Endothelial cell of umbilical vein (primary cell): ENCODE measurements around the gene MPST. TPM values are rescaled to one million over a fixed set of nuclear protein-coding genes. Genes with fewer than 3 reads are reported as not detected.

Experiments used
- BruUV-seq: library from RNA; stranded (reverse); fragments of 400-500 nt; replicated peaks from 2 replicates; lab custom pipeline; 2021; lab: Mats Ljungman, UMichigan
- CTCF ChIA-PET: fragments of 300-600, 350-600 bp; sonication (Branson Sonifier 250); formaldehyde crosslinking; loops from one replicate; lab custom pipeline; 2021; ENCODE audit warnings: antibody characterized with exemption, inconsistent platforms; lab: Charles Lee
- POLR2A ChIA-PET: fragments of 300-600, 350-600 bp; sonication (Branson Sonifier 250); formaldehyde crosslinking; loops from one replicate; lab custom pipeline; 2021; ENCODE audit warnings: antibody characterized with exemption, inconsistent platforms; lab: Charles Lee
- DNase-seq: peaks from one replicate; pipeline ENCODE4 v3.0.0-alpha.2; 2011; ENCODE audit warnings: low read depth, low spot score
- FAIRE-seq: peaks from 2 replicates; lab custom pipeline; 2011; peaks lifted over from hg19 to GRCh38; lab: Jason Lieb, UNC
- H2AFZ ChIP-seq: 2 replicates; pipeline ENCODE4 v1.6.0; 2012; ENCODE audit warnings: low read depth, low read length, control low read depth, inconsistent platforms
- H3K27ac ChIP-seq: 2 replicates; pipeline ENCODE4 v1.5.1; 2011; ENCODE audit warnings: low read depth, mild to moderate bottlenecking, control low read depth, low read length, moderate library complexity; ENCODE audit not compliant: insufficient read depth
- H3K27me3 ChIP-seq, 2 experiments: 2 replicates each; pipeline versions ENCODE4 v1.6.0 to v1.6.1; 2011; ENCODE audit warnings: low read length in 2 of 2, mixed read lengths in 1 of 2; ENCODE audit not compliant: control insufficient read depth in 2 of 2, insufficient read depth in 2 of 2
- H3K36me3 ChIP-seq, 2 experiments: 2 replicates in 1 of 2; 3 replicates in 1 of 2; pipeline ENCODE4 v1.5.1; 2011; ENCODE audit warnings: low read length in 2 of 2, mild to moderate bottlenecking in 1 of 2, moderate library complexity in 1 of 2; ENCODE audit not compliant: control insufficient read depth in 2 of 2, insufficient read depth in 2 of 2; ENCODE audit errors: extremely low read depth in 1 of 2
- H3K4me1 ChIP-seq: 3 replicates; pipeline ENCODE4 v1.5.1; 2011; ENCODE audit warnings: mild to moderate bottlenecking, low read length; ENCODE audit not compliant: control insufficient read depth, insufficient read depth; ENCODE audit errors: extremely low read depth
- H3K4me2 ChIP-seq: 2 replicates; pipeline ENCODE4 v1.6.1; 2011; ENCODE audit warnings: low read length, control low read depth, mixed read lengths; ENCODE audit not compliant: insufficient read depth
- H3K4me3 ChIP-seq, 3 experiments: fragments of 200-600 bp in 1 of 3; sonication (generic), shearing (Covaris generic) in 1 of 3; replicated peaks in 1 of 3; 2 replicates each; pipeline ENCODE4 v1.5.1; 2011 to 2016; ENCODE audit warnings: control low read depth in 3 of 3, low read length in 3 of 3, mild to moderate bottlenecking in 2 of 3, inconsistent platforms in 1 of 3, low read depth in 1 of 3, moderate library complexity in 1 of 3; ENCODE audit not compliant: insufficient read depth in 1 of 3
- H3K79me2 ChIP-seq: 2 replicates; pipeline ENCODE4 v1.6.0; 2012; ENCODE audit warnings: low read length, inconsistent platforms; ENCODE audit not compliant: control insufficient read depth, insufficient read depth
- H3K9ac ChIP-seq: replicated peaks from 2 replicates; pipeline ENCODE3; 2011; ENCODE audit warnings: low read length, control low read depth; ENCODE audit not compliant: insufficient read depth; ENCODE audit errors: extremely low read depth
- H3K9me1 ChIP-seq: replicated peaks from 3 replicates; pipeline ENCODE4 v1.6.0; 2011; ENCODE audit warnings: mild to moderate bottlenecking, low read length; ENCODE audit not compliant: control insufficient read depth, insufficient read depth; ENCODE audit errors: extremely low read depth
- H3K9me3 ChIP-seq: replicated peaks from 2 replicates; pipeline ENCODE4 v1.5.1; 2012; ENCODE audit warnings: low read length, inconsistent platforms; ENCODE audit not compliant: control insufficient read depth, insufficient read depth
- H4K20me1 ChIP-seq: replicated peaks from 2 replicates; pipeline ENCODE3; 2011; ENCODE audit warnings: mild to moderate bottlenecking, low read length; ENCODE audit not compliant: control insufficient read depth, insufficient read depth; ENCODE audit errors: extremely low read depth
- EZH2 ChIP-seq: IDR thresholded peaks from 2 replicates; pipeline ENCODE4 v1.6.1; 2012; ENCODE audit warnings: borderline replicate concordance, low read depth, mild to moderate bottlenecking, moderate library complexity, low read length, inconsistent platforms; ENCODE audit not compliant: severe bottlenecking
- GATA2 ChIP-seq: IDR thresholded peaks from 2 replicates; pipeline ENCODE4 v1.7.0; 2011; ENCODE audit warnings: low read depth, mild to moderate bottlenecking, moderate library complexity, mixed read lengths, low read length; ENCODE audit not compliant: insufficient read length, insufficient read depth
- JUN ChIP-seq: IDR thresholded peaks from 2 replicates; pipeline ENCODE4 v1.6.1; 2011; ENCODE audit warnings: borderline replicate concordance, low read depth; ENCODE audit not compliant: insufficient read length, insufficient read depth
- MAX ChIP-seq: IDR thresholded peaks from 2 replicates; pipeline ENCODE4 v1.6.1; 2011; ENCODE audit not compliant: insufficient read depth, insufficient read length
- POLR2A ChIP-seq: IDR thresholded peaks from 2 replicates; pipeline ENCODE4 v1.6.1; 2012; ENCODE audit warnings: low read depth, mild to moderate bottlenecking, control low read depth, low read length
- POLR2AphosphoS5 ChIP-seq: IDR thresholded peaks from 2 replicates; pipeline ENCODE4 v1.6.1; 2012; ENCODE audit warnings: low read depth, mild to moderate bottlenecking, control low read depth, low read length, moderate library complexity; ENCODE audit not compliant: insufficient read depth
- dilution Hi-C: fragments of 300-500 bp; cut with MboI; formaldehyde crosslinking; loops from one replicate; pipeline ENCODE4 v1.15.0; 2019; ENCODE audit warnings: low sequenced_read_pairs; ENCODE audit not compliant: extremely low pct_ligation_motif_present
- intact Hi-C: fragments of 100-400 bp; cut with micrococcal nuclease; formaldehyde crosslinking; loops from one replicate; pipeline ENCODE4 v1.10.0; 2022
- polyA plus RNA-seq, 4 experiments: library from polyadenylated mRNA; depleted of rRNA in 3 of 4; stranded (reverse) in 3 of 4; unstranded in 1 of 4; fragments of >200 nt; gene quantifications; 2 replicates each; pipeline versions ENCODE4 v1.2.1 to v1.2.3, GENCODE V29; 2011 to 2012; ENCODE audit warnings: missing spikeins in 1 of 4
- total RNA-seq: library from RNA; stranded (reverse); gene quantifications from 2 replicates; pipeline ENCODE4 v1.2.3, GENCODE V29; 2021
- TF ChIP-seq, protein P1 (sequence below), 2 donors: IDR thresholded peaks; 1 replicate in 1 of 2; 2 replicates in 1 of 2; pipeline ENCODE4 v1.5.1; 2011; ENCODE audit warnings: low read length in 2 of 2, mild to moderate bottlenecking in 2 of 2, moderate library complexity in 2 of 2, control low read depth in 1 of 2, inconsistent platforms in 1 of 2, low read depth in 1 of 2; ENCODE audit not compliant: insufficient read depth in 1 of 2; ENCODE audit errors: extremely low read depth in 1 of 2

Gene MPST
- total and polyA plus RNA-seq, 2 donors (not counting 3 experiments of a cell fraction or from before 2014, with no cell fraction given): 93.2 to 124 TPM

GRCh38 chr22:37057796-37058510, 38.4 kb downstream of the MPST start:
- BruUV-seq: no TSS peak
- DNase-seq: no peak
- Histone ChIP-seq H3K4me1 (no peaks in the 10 kb centered on the region), H3K79me2 (no peaks in the 10 kb centered on the region), H3K4me2 (no peak overlapping the region), H2AFZ (no peak overlapping the region), H3K4me3 (no peak overlapping the region), H3K9ac (no peak overlapping the region), H3K9me1 (no peaks in the 10 kb centered on the region), H3K27ac (no peak overlapping the region), H3K27me3 (no peaks in the 10 kb centered on the region), H4K20me1 (no peaks in the 10 kb centered on the region), H3K36me3 (peaks cover 3 to 46% of the 10 kb centered on the region in 2 experiments), H3K9me3 (no peaks in the 10 kb centered on the region)
- dilution Hi-C loops (no loop called here), intact Hi-C loops (no loop called here)
- POLR2A ChIA-PET: no interaction called here
- FAIRE-seq: no peak
- CTCF ChIA-PET: no interaction called here
- TF ChIP-seq POLR2A: no peak

DNA sequence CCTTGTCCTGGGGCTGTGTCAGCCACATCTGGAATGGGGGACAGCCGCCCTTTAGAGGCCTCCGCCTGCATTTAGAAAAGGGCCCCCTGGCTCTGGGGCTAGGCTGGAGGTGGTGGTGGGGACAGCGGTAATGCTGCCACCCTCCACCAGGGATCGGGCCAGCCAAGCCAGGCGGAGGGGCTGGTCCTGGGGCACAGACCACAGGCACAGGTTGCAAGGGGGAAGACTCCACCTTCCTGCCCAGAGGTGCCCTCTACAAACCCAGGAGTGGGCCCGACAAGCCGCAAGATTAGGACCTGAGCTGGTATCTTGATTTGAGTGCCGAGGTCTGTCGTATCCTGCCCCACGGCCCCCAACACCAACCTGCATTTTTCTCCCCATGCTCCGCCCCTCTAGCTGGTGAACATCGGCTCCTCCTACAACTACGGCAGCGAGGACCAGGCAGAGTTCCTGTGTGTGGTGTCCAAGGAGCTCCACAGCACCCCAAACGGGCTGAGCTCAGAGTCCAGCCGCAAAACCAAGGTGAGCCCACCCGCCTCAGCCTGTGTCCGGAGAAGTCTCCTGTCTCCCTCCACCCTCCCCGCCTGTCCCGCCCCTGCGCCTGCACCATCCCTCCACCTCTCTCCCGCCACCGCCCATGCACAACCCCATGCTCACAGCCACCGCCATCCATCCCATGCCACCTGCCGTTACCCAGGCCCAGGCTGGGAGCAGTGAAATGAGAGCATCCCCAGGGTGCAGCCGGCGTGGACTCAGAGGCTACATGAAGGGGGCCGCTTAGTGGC, 39.6 kb downstream of the MPST start:
- no peak for FAIRE-seq

More for the DNA sequence above, 39.6 kb downstream of the MPST start:
- no peaks in the 10 kb centered on the region for H3K79me2 ChIP-seq
- no peak overlapping the region for H3K9ac ChIP-seq
- H2AFZ ChIP-seq: no peak overlapping the region
- intact Hi-C loops: no loop called here
- DNase-seq: no peak
- no peaks in the 10 kb centered on the region for H3K4me1 ChIP-seq
- TF ChIP-seq POLR2AphosphoS5 (no peak), MAX (no peak), POLR2A (no peak), GATA2 (no peak), JUN (no peak), EZH2 (no peak)
- TF ChIP-seq, protein P1, sequence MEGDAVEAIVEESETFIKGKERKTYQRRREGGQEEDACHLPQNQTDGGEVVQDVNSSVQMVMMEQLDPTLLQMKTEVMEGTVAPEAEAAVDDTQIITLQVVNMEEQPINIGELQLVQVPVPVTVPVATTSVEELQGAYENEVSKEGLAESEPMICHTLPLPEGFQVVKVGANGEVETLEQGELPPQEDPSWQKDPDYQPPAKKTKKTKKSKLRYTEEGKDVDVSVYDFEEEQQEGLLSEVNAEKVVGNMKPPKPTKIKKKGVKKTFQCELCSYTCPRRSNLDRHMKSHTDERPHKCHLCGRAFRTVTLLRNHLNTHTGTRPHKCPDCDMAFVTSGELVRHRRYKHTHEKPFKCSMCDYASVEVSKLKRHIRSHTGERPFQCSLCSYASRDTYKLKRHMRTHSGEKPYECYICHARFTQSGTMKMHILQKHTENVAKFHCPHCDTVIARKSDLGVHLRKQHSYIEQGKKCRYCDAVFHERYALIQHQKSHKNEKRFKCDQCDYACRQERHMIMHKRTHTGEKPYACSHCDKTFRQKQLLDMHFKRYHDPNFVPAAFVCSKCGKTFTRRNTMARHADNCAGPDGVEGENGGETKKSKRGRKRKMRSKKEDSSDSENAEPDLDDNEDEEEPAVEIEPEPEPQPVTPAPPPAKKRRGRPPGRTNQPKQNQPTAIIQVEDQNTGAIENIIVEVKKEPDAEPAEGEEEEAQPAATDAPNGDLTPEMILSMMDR (IDR thresholded peaks at IDR 0.05; ENCODE audit: extremely low read depth in 1 of 2, insufficient read depth in 1 of 2, low read depth in 1 of 2, low read length in 2 of 2): no peak
- dilution Hi-C loops: no loop called here
- CTCF ChIA-PET: no interaction called here
- no peaks in the 10 kb centered on the region for H3K27me3 ChIP-seq
- H3K4me3 ChIP-seq: no peak overlapping the region
- H3K9me3 ChIP-seq: no peaks in the 10 kb centered on the region
- H3K9me1 ChIP-seq: no peaks in the 10 kb centered on the region
- no peak overlapping the region for H3K27ac ChIP-seq
- H3K4me2 ChIP-seq: no peak overlapping the region
- H3K36me3 ChIP-seq: peaks cover 3 to 41% of the 10 kb centered on the region in 2 experiments
- POLR2A ChIA-PET: interaction anchor here (1.1 kb wide), 1 partner anchor 66 kb away, joined by 3 read pairs; no protein-coding TSS in a partner anchor
- no TSS peak for BruUV-seq
- H4K20me1 ChIP-seq: no peaks in the 10 kb centered on the region
